Choroid plexus epithelial cell (primary cell): ENCODE results near the gene ZBTB4.

ENCODE experiments used
- DNase-seq: peaks from one replicate; pipeline ENCODE4 v3.0.0-alpha.2; 2010; ENCODE audit warnings: low read depth
- H3K4me3 ChIP-seq: 2 replicates; pipeline ENCODE4 v1.5.1; 2011; ENCODE audit warnings: low read depth, mild to moderate bottlenecking, control low read depth, low read length, moderate library complexity
- TF ChIP-seq, protein P1 (sequence below): conservative IDR thresholded peaks from 2 replicates; pipeline ENCODE4 v1.5.1; 2011; ENCODE audit warnings: low read depth, mild to moderate bottlenecking, control low read depth, inconsistent platforms, low read length, moderate library complexity

ZBTB4 gene

DNA sequence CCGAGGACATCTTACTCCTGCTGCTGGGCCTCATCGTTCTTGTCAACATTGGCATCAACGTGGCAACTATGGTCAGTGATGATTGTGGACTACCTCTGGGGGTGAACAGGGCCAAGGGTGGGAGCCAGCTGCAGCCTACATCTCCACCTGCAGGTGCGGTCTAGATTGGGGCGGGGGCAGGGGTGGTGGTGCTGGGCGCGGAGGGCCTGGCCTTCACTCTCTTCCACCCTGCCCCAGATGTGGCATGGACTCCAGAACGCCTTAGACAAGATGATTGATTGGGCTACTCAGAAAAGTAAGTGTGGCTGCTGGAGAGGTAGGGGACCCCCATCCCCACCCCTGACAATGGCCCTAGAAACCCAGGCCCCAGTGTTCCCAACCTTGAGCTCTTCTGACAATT is 53.7 kb downstream of the ZBTB4 start:
- H3K4me3 ChIP-seq: no peak overlapping the region
- DNase-seq: no peak
- TF ChIP-seq, protein P1, sequence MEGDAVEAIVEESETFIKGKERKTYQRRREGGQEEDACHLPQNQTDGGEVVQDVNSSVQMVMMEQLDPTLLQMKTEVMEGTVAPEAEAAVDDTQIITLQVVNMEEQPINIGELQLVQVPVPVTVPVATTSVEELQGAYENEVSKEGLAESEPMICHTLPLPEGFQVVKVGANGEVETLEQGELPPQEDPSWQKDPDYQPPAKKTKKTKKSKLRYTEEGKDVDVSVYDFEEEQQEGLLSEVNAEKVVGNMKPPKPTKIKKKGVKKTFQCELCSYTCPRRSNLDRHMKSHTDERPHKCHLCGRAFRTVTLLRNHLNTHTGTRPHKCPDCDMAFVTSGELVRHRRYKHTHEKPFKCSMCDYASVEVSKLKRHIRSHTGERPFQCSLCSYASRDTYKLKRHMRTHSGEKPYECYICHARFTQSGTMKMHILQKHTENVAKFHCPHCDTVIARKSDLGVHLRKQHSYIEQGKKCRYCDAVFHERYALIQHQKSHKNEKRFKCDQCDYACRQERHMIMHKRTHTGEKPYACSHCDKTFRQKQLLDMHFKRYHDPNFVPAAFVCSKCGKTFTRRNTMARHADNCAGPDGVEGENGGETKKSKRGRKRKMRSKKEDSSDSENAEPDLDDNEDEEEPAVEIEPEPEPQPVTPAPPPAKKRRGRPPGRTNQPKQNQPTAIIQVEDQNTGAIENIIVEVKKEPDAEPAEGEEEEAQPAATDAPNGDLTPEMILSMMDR: no peak

DNA sequence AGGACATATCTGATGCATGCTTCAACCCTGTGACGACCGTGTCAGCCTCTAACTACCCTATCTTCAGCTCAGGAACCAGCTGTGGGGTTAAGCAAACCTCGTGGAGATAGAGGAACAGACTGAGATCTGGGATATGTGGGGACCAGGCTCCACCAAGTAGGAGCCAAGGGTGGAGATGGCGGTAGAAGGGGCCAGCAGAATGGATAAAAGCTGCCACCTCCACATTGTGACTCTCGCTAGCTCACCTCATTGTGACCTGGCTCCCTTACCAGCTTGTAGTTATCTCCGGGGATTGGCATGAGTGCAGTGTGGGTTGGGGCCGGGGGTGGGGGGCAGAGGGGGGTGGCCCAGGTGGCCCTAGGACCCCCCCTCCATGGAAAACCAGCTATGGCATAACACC is 54.1 kb downstream of the ZBTB4 start, which contains the start of gene SPEM2:
TSS of gene SPEM2 (plus strand) at position 301 of the 400 bp plus-strand sequence. CDS start at position 374, 73 bp downstream.
- TF ChIP-seq, protein P1: no peak
- DNase-seq: no peak
- H3K4me3 ChIP-seq: no peak within 1 kb of the TSS

DNA sequence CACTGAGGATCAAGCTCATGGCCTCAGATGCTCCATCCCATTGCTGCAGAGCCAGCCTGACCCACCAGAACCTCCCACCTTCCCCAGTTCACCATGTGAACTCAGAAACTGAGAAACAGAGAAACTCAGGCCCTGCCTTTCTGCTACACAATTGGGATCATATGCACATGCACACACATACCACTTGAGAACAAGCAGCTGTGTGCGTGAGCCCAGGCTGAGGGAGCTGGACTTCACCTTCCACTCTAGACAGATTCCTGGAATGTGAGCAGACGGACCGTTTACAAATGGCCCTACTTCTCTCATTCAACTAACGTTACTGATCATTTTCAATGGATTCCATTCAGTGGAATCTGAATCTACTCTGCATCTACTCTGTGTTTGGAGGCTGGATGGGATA is 55.8 kb downstream of the ZBTB4 start:
- no peak for DNase-seq
- TF ChIP-seq, protein P1: no peak
- no peak overlapping the region for H3K4me3 ChIP-seq

DNA sequence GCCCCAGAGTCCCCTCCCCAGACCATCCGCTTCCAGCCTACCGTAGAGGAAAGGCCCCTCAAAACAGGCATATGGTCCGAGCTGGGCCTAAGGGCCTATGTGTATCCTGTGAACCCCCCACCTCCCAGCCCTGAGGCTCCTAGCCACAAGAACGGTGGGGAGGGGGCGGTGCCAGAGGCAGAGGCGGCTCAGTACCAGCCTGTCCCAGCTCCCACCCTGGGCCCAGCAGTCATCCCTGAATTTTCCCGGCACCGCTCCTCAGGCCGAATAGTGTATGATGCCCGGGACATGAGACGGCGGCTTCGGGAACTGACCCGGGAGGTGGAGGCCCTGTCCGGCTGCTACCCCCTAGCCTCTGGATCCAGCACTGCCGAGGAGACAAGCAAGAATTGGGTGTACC is 58.2 kb downstream of the ZBTB4 start:
- TF ChIP-seq, protein P1: no peak
- no peak for DNase-seq
- no peak overlapping the region for H3K4me3 ChIP-seq

DNA sequence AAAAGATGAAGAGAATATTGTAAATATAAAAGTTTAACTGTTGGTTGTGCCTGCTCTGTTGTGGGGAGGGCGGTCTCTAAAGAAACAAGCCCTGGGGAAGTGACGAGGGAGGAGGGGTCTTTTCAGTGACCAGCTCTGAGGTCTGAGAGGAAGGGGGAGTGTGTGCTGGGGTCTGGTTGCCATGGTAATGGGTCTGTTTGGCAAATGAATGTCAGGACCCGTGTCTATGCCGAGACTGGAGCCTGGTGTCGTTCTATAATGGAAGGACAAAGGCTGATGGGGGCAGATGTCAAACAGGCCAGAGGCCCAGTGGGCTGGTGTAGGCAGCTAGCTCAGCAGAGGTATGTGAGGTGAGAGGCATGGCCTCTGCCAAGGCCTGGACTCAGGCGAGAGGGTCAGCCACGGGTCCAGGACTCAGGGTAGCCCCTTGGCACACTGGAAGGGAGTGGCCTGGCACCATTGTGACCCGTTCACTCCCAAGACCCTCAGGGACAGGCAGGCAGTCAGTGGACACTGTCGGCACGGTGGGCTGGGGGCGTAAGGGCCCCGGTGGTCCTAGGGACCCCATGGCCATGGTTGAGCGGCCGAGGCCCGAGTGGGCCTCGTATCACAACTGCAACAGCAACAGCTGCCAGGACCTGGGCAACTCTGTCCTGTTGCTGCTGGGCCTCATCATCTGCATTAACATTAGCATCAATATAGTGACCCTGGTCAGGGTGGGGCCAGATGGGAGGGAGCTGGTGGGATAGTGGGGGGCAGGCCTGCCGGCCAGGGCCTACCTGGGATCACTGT is 59.4 kb downstream of the ZBTB4 start, which contains the start of gene SPEM1:
TSS of gene SPEM1 (plus strand) at position 506 of the 792 bp plus-strand sequence. CDS start at position 567, 61 bp downstream.
- H3K4me3 ChIP-seq: no peak within 1 kb of the TSS
- DNase-seq: no peak
- TF ChIP-seq, protein P1: no peak

DNA sequence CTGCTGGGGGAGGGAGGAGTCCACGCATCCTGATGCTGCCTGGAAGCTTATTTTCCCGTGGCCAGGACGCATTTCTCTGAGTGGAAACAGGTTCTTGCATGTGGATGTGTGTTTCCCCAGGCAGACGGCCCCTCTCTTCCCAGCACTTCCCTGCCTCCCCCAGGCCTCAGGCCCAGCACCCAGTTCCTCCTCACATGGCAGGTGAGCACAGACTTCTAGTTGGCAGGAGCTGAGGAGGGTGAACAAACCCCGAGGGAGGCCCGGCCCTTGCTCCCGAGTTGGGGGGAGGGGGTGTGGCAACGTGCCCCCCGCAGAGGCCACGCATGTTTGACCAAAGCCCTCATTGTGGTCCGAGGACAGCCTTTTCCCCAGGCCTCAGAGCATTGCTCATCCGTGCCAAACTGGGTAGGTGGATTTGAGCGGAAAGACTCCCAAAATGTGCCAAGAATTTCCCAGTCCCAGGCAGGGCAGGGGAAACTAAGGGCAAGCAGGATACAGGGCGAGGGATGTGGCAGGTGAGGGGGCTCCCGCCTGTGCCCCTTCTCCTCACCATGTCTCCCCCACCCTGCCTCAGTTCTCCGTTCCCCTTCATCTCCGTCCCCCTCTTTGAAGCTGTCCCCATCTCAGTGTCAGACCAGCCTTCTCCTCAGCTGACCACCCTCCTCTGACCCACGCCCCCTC is 60.8 kb downstream of the ZBTB4 start:
- TF ChIP-seq, protein P1: no peak
- no peak for DNase-seq
- H3K4me3 ChIP-seq: no peak overlapping the region
